Liver (tissue), 9 donors: ENCODE measurements around the gene CACNA1S. TPM values are rescaled to one million over a fixed set of nuclear protein-coding genes. Genes with fewer than 3 reads are reported as not detected.

ENCODE experiments used
- DNase-seq: peaks from one replicate; pipeline ENCODE4 v3.0.0-alpha.2; 2017; ENCODE audit warnings: low spot score
- H3K27ac ChIP-seq, 2 donors: one replicate each; pipeline ENCODE4 v1.7.0; 2013; ENCODE audit warnings: inconsistent platforms in 2 of 2, low read length in 2 of 2, control low read depth in 1 of 2, low read depth in 1 of 2, mild to moderate bottlenecking in 1 of 2
- H3K27me3 ChIP-seq, 4 donors: one replicate each; pipeline versions ENCODE4 v1.6.1 to v1.7.0; 2013; ENCODE audit warnings: low read length in 3 of 4, inconsistent platforms in 1 of 4, mild to moderate bottlenecking in 1 of 4, moderate library complexity in 1 of 4; ENCODE audit not compliant: control insufficient read depth in 4 of 4, insufficient read depth in 4 of 4
- H3K36me3 ChIP-seq, 4 donors: one replicate each; pipeline versions ENCODE4 v1.6.1 to v1.7.0; 2013; ENCODE audit warnings: low read length in 3 of 4, mild to moderate bottlenecking in 3 of 4, low read depth in 1 of 4, moderate library complexity in 1 of 4; ENCODE audit not compliant: control insufficient read depth in 4 of 4, insufficient read depth in 3 of 4
- H3K4me1 ChIP-seq, 4 donors: one replicate each; pipeline versions ENCODE4 v1.6.1 to v1.7.0; 2013; ENCODE audit warnings: low read length in 3 of 4, mild to moderate bottlenecking in 3 of 4, moderate library complexity in 1 of 4; ENCODE audit not compliant: control insufficient read depth in 4 of 4, insufficient read depth in 4 of 4
- H3K4me3 ChIP-seq, 3 donors: one replicate each; pipeline versions ENCODE4 v1.6.1 to v1.7.0; 2013; ENCODE audit warnings: low read length in 3 of 3, control low read depth in 1 of 3, low read depth in 1 of 3, mild to moderate bottlenecking in 1 of 3
- H3K9ac ChIP-seq, 2 donors: one replicate each; pipeline ENCODE4 v1.7.0; 2013; ENCODE audit warnings: low read length in 2 of 2, mild to moderate bottlenecking in 2 of 2, moderate library complexity in 2 of 2, control low read depth in 1 of 2, low read depth in 1 of 2
- H3K9me3 ChIP-seq, 4 donors: one replicate each; pipeline versions ENCODE4 v1.6.1 to v1.7.0; 2013; ENCODE audit warnings: low read length in 3 of 4; ENCODE audit not compliant: control insufficient read depth in 4 of 4
- ATF3 ChIP-seq: IDR thresholded peaks from 2 replicates; pipeline ENCODE4 v1.6.1; 2016; ENCODE audit warnings: antibody characterized with exemption
- CTCF ChIP-seq: fragments of 150-350 bp; IDR thresholded peaks from 2 replicates; pipeline ENCODE4 v1.5.1; 2017; ENCODE audit warnings: improper control_type of control experiment, low read depth, low read length; ENCODE audit not compliant: missing input control
- EGR1 ChIP-seq, 2 donors: IDR thresholded peaks; 2 replicates each; pipeline ENCODE4 v1.6.1; 2016 to 2018; ENCODE audit warnings: antibody characterized with exemption in 2 of 2, low read depth in 2 of 2
- FOXA1 ChIP-seq: IDR thresholded peaks from 2 replicates; pipeline ENCODE4 v1.6.1; 2016; ENCODE audit warnings: antibody characterized with exemption
- FOXA2 ChIP-seq: IDR thresholded peaks from 2 replicates; pipeline ENCODE4 v1.6.1; 2016; ENCODE audit warnings: antibody characterized with exemption
- GABPA ChIP-seq, 2 donors: IDR thresholded peaks in 1 of 2; conservative IDR thresholded peaks in 1 of 2; 2 replicates each; pipeline ENCODE4 v1.6.1; 2016; ENCODE audit warnings: antibody characterized with exemption in 2 of 2, mild to moderate bottlenecking in 1 of 2, moderate library complexity in 1 of 2
- HNF4A ChIP-seq, 2 donors: conservative IDR thresholded peaks; 2 replicates each; pipeline ENCODE4 v1.6.1; 2016; ENCODE audit warnings: antibody characterized with exemption in 2 of 2, mild to moderate bottlenecking in 2 of 2
- HNF4G ChIP-seq: IDR thresholded peaks from 2 replicates; pipeline ENCODE4 v1.6.1; 2016; ENCODE audit warnings: antibody characterized with exemption
- JUND ChIP-seq, 2 donors: IDR thresholded peaks; 2 replicates each; pipeline ENCODE4 v1.6.1; 2016; ENCODE audit warnings: antibody characterized with exemption in 2 of 2
- MAX ChIP-seq: IDR thresholded peaks from 2 replicates; pipeline ENCODE4 v1.6.1; 2016; ENCODE audit warnings: antibody characterized with exemption
- NR2F2 ChIP-seq: IDR thresholded peaks from 2 replicates; pipeline ENCODE4 v1.6.1; 2016; ENCODE audit warnings: antibody characterized with exemption
- RAD21 ChIP-seq, 2 donors: IDR thresholded peaks; 2 replicates each; pipeline ENCODE4 v1.6.1; 2016; ENCODE audit warnings: antibody characterized with exemption in 2 of 2, mild to moderate bottlenecking in 2 of 2
- REST ChIP-seq: IDR thresholded peaks from 2 replicates; pipeline ENCODE4 v1.6.1; 2016; ENCODE audit warnings: antibody characterized with exemption, mild to moderate bottlenecking
- RXRA ChIP-seq, 2 donors: IDR thresholded peaks; 2 replicates each; pipeline ENCODE4 v1.6.1; 2017 to 2018; ENCODE audit warnings: antibody characterized with exemption in 2 of 2, mild to moderate bottlenecking in 1 of 2
- SP1 ChIP-seq: IDR thresholded peaks from 2 replicates; pipeline ENCODE4 v1.6.1; 2018; ENCODE audit warnings: antibody characterized with exemption, mild to moderate bottlenecking
- TAF1 ChIP-seq: conservative IDR thresholded peaks from 2 replicates; pipeline ENCODE4 v1.6.1; 2016; ENCODE audit warnings: antibody characterized with exemption, mild to moderate bottlenecking
- YY1 ChIP-seq: IDR thresholded peaks from 2 replicates; pipeline ENCODE4 v1.6.1; 2016; ENCODE audit warnings: antibody characterized with exemption, mild to moderate bottlenecking
- ZBTB33 ChIP-seq: IDR thresholded peaks from 2 replicates; pipeline ENCODE4 v1.6.1; 2016; ENCODE audit warnings: antibody characterized with exemption
- WGBS: extraction: QIAGEN DNeasy Blood & Tissue Kit; methylation state at CpG from one replicate; pipeline ENCODE4 v1.1.7; 2013; 5-methylcytosine and 5-hydroxymethylcytosine counted together
- polyA plus RNA-seq, 2 donors: library from polyadenylated mRNA; stranded (reverse) in 1 of 2; unstranded in 1 of 2; fragments of 200-250 nt in 1 of 2; fragments of >200 nt in 1 of 2; fragmentation: Nextera tagmentation in 1 of 2; extraction: Ambion mirVana in 1 of 2; gene quantifications; one replicate each; pipeline versions ENCODE4 v1.2.1 to v1.2.3, GENCODE V29; 2013 to 2015
- total RNA-seq, 2 donors: library from RNA; depleted of rRNA; stranded (reverse); fragments of >200 nt; gene quantifications; one replicate each; pipeline ENCODE4 v1.2.3, GENCODE V29; 2014
- donor health status: healthy.
- donor health status: healthy.
- donor health status: healthy.
- donor health status: healthy.
- donor health status: healthy.

Gene CACNA1S
- total and polyA plus RNA-seq, 4 donors: under 0.01 to 0.33 TPM; not detected in 2

GRCh38 chr1:201095581-201095980 lies 16.6 kb downstream of the CACNA1S start:
- WGBS: 94% methylated on average over 2 of the region's 2 CpGs
- TF ChIP-seq ZBTB33 (no peak), YY1 (no peak), JUND (IDR thresholded peaks at IDR 0.05) (no peak), TAF1 (no peak), FOXA1 (no peak), CTCF (no peak), REST (no peak), RXRA (IDR thresholded peaks at IDR 0.05) (no peak), FOXA2 (no peak), GABPA (IDR thresholded peaks at IDR 0.05 in 1 of 2, conservative IDR thresholded peaks at IDR 0.05 in 1 of 2) (no peak), HNF4G (no peak), MAX (no peak), ATF3 (no peak), EGR1 (IDR thresholded peaks at IDR 0.05; ENCODE audit: low read depth in 2 of 2) (no peak), SP1 (no peak), RAD21 (IDR thresholded peaks at IDR 0.05) (no peak), HNF4A (conservative IDR thresholded peaks at IDR 0.05) (no peak), NR2F2 (no peak)

More at GRCh38 chr1:201095581-201095980, 16.6 kb downstream of the CACNA1S start:
- no peak overlapping the region for H3K27ac ChIP-seq
- H3K9me3 ChIP-seq: no peaks in the 10 kb centered on the region
- no peaks in the 10 kb centered on the region for H3K36me3 ChIP-seq
- H3K27me3 ChIP-seq: no peaks in the 10 kb centered on the region
- no peak overlapping the region for H3K9ac ChIP-seq
- H3K4me3 ChIP-seq: no peak overlapping the region
- H3K4me1 ChIP-seq: no peaks in the 10 kb centered on the region
- DNase-seq: no peak
